Lower leg skin (tissue), 4 donors: Measurements from ENCODE around the gene SLC6A7. TPM values are rescaled to one million over a fixed set of nuclear protein-coding genes. Genes with fewer than 3 reads are reported as not detected.

ENCODE experiments used
- DNase-seq, 2 donors: peaks; one replicate each; pipeline ENCODE4 v3.0.0-alpha.2; 2019; ENCODE audit warnings: low spot score in 2 of 2
- H3K4me3 ChIP-seq: fragments of 200-600 bp; sonication (generic); 2 replicates; pipeline ENCODE4 v1.5.1; 2017; ENCODE audit warnings: mild to moderate bottlenecking, low read depth; ENCODE audit not compliant: poor library complexity, severe bottlenecking
- POLR2A ChIP-seq, 2 donors: fragments of 450-650 bp; IDR thresholded peaks; one replicate each; pipeline ENCODE4 v1.6.1; 2016 to 2017; ENCODE audit warnings: antibody characterized with exemption in 2 of 2, mild to moderate bottlenecking in 1 of 2, moderate library complexity in 1 of 2
- WGBS, 2 donors: methylation state at CpG; one replicate each; pipeline ENCODE4 v1.1.5; 2018; 5-methylcytosine and 5-hydroxymethylcytosine counted together
- intact Hi-C: fragments of 100-400 bp; cut with DNase I; formaldehyde crosslinking; loops from one replicate; pipeline ENCODE4 v1.15.0; 2023; ENCODE audit warnings: low total_unique reads
- total RNA-seq, 4 donors: library from RNA; depleted of rRNA; stranded (reverse); fragments of >200 nt; gene quantifications; one replicate each; pipeline ENCODE4 v1.1.0, GENCODE V29; 2016
- TF ChIP-seq, protein P1 (sequence below), 3 donors: fragments of 450-650 bp; IDR thresholded peaks; one replicate each; pipeline ENCODE4 v1.5.1; 2016; ENCODE audit warnings: antibody characterized with exemption in 3 of 3, mild to moderate bottlenecking in 3 of 3, moderate library complexity in 2 of 3

Gene SLC6A7
- total RNA-seq, 4 donors from 2014 or later: 0.88 TPM; not detected in 3

DNA sequence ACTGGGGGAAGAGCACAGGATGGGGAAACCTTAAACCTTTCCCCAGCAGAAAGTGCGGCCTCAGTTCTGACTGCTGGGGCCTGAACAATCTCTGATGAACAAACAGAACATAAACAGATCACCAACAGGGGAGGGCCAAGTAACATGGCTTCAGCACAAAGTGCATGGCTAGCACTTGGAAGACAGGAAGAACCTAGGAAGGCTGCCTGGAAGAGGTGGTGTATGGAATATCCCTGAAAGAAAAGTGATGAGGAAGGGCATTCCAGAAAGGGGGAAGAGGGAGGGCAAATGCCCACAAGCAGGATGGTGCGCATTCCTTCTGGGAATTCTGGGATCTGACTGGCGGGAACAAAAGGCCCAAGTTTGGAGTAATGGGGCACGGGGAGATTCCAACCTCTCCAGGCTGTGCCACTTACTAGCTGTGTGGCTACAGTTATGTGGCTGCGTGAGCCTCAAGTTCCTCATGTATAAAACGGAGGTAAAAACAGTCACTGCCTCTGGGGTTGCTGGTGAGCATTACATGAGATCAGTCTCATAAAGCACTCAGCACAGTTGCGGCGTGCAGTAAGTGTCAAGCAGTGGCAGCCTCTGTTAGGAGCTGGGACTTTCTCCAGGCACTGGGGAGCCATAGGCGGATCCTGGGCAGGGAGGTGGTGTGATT lies 35.8 kb upstream of the SLC6A7 start:
- no peak for TF ChIP-seq POLR2A (IDR thresholded peaks at IDR 0.05)
- TF ChIP-seq, protein P1, sequence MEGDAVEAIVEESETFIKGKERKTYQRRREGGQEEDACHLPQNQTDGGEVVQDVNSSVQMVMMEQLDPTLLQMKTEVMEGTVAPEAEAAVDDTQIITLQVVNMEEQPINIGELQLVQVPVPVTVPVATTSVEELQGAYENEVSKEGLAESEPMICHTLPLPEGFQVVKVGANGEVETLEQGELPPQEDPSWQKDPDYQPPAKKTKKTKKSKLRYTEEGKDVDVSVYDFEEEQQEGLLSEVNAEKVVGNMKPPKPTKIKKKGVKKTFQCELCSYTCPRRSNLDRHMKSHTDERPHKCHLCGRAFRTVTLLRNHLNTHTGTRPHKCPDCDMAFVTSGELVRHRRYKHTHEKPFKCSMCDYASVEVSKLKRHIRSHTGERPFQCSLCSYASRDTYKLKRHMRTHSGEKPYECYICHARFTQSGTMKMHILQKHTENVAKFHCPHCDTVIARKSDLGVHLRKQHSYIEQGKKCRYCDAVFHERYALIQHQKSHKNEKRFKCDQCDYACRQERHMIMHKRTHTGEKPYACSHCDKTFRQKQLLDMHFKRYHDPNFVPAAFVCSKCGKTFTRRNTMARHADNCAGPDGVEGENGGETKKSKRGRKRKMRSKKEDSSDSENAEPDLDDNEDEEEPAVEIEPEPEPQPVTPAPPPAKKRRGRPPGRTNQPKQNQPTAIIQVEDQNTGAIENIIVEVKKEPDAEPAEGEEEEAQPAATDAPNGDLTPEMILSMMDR (IDR thresholded peaks at IDR 0.05): no peak
- 52% methylated on average over 9 of the region's 9 CpGs for WGBS, 2 donors
- no peak for DNase-seq
- intact Hi-C loops: no loop called here
- peak overlapping the region; percentile 40 for H3K4me3 ChIP-seq

GRCh38 chr5:150154618-150155128 lies 35.2 kb upstream of the SLC6A7 start:
- DNase-seq: no peak
- TF ChIP-seq, protein P1 (IDR thresholded peaks at IDR 0.05): no peak
- TF ChIP-seq POLR2A (IDR thresholded peaks at IDR 0.05): no peak
- intact Hi-C loops: no loop called here
- H3K4me3 ChIP-seq: peak overlapping the region; percentile 40
- WGBS, 2 donors: 45 to 54% methylated on average over 7 of the region's 7 CpGs

GRCh38 chr5:150155258-150156026 lies 34.4 kb upstream of the SLC6A7 start, which contains the start of gene PDGFRB:
Gene PDGFRB (minus strand): TSS chr5:150155845. CDS start chr5:150137047, 18,798 bp downstream.
- peak in 1 of 2 donors; percentile 35 for TF ChIP-seq POLR2A (IDR thresholded peaks at IDR 0.05)
- TF ChIP-seq, protein P1 (IDR thresholded peaks at IDR 0.05): no peak

DNA sequence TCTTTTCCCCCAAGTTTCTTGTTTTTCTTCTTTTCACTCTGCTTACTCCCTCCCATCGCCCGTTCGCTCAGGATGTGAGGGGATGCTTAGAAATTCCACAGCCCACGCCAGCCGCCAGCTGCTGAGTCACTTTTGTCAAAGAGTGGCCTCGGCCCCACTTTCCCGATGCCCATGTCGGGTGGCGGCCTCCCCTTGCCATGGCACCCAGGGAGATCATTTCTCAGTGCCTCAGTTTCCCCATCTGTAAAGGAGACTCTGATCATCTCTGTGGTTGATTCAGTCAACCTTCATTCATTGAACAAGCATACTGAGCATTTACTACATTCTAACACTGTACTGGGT lies 33.9 kb upstream of the SLC6A7 start:
- intact Hi-C loops: no loop called here
- 11 to 12% methylated on average over 9 of the region's 9 CpGs for WGBS, 2 donors
- no peak for DNase-seq
- no peak overlapping the region for H3K4me3 ChIP-seq
- TF ChIP-seq POLR2A (IDR thresholded peaks at IDR 0.05): no peak
- TF ChIP-seq, protein P1 (IDR thresholded peaks at IDR 0.05): no peak

More at GRCh38 chr5:150155258-150156026, 34.4 kb upstream of the SLC6A7 start, which contains the start of gene PDGFRB:
- H3K4me3 ChIP-seq: peak within 1 kb of the TSS; percentile 40
- intact Hi-C loops: no loop called here
- DNase-seq: peak; percentile 87 to 98
- WGBS, 2 donors: 5 to 18% methylated on average over 15 to 17 of the region's 17 CpGs

GRCh38 chr5:150156540-150156939 lies 33.3 kb upstream of the SLC6A7 start:
- WGBS, 2 donors: 66 to 74% methylated on average over 4 of the region's 4 CpGs
- intact Hi-C loops: no loop called here
- H3K4me3 ChIP-seq: no peak overlapping the region
- DNase-seq: no peak
- TF ChIP-seq, protein P1 (IDR thresholded peaks at IDR 0.05): no peak
- no peak for TF ChIP-seq POLR2A (IDR thresholded peaks at IDR 0.05)
